Testis (tissue), 3 donors: Measurements from ENCODE around the gene NEK7. TPM values are rescaled to one million over a fixed set of nuclear protein-coding genes. Genes with fewer than 3 reads are reported as not detected.

Experiments used
- DNase-seq: peaks from one replicate; pipeline ENCODE4 v3.0.0-alpha.2; 2019
- H3K27ac ChIP-seq, 2 donors: fragments of 200-600 bp; sonication (generic); one replicate each; pipeline ENCODE4 v1.5.1; 2019
- H3K27me3 ChIP-seq: fragments of 200-600 bp; sonication (generic); one replicate; pipeline ENCODE4 v1.5.1; 2019
- H3K36me3 ChIP-seq: fragments of 200-600 bp; sonication (generic); one replicate; pipeline ENCODE4 v1.5.1; 2017; ENCODE audit warnings: low read depth; ENCODE audit errors: missing control alignments
- H3K4me1 ChIP-seq: fragments of 200-600 bp; sonication (generic); one replicate; pipeline ENCODE4 v1.5.1; 2019
- H3K4me3 ChIP-seq, 2 donors: fragments of 200-600 bp; sonication (generic); one replicate each; pipeline ENCODE4 v1.5.1; 2017 to 2019
- H3K9me3 ChIP-seq: fragments of 200-600 bp; sonication (generic); one replicate; pipeline ENCODE4 v1.5.1; 2017
- POLR2A ChIP-seq: fragments of 450-650 bp; IDR thresholded peaks from one replicate; pipeline ENCODE4 v1.6.1; 2017; ENCODE audit warnings: antibody characterized with exemption, mild to moderate bottlenecking, moderate library complexity
- WGBS, 2 donors: methylation state at CpG; one replicate each; pipeline ENCODE4 v1.1.5; 2018; 5-methylcytosine and 5-hydroxymethylcytosine counted together
- intact Hi-C: fragments of 100-400 bp; cut with DNase I; formaldehyde crosslinking; loops from one replicate; pipeline ENCODE4 v1.15.1; 2023; ENCODE audit warnings: low total_unique reads
- polyA plus RNA-seq: library from polyadenylated mRNA; stranded (reverse); fragments of 350-450 nt; fragmentation: Illumina TruSeq; extraction: RNeasy Lipid Tissue Mini Kit (QIAGEN cat#74804); gene quantifications from one replicate; pipeline ENCODE4 v1.2.3, GENCODE V29; 2014; ENCODE audit warnings: low read depth, low replicate concordance; ENCODE audit not compliant: insufficient read depth
- total RNA-seq, 2 donors: library from RNA; depleted of rRNA; stranded (reverse); fragments of >200 nt; gene quantifications; one replicate each; pipeline ENCODE4 v1.2.3, GENCODE V29; 2016
- TF ChIP-seq, protein P1 (sequence below), 3 experiments: fragments of 450-650 bp in 2 of 3; fragments of 200-600 bp in 1 of 3; sonication (generic) in 1 of 3; IDR thresholded peaks; one replicate each; pipeline ENCODE4 v1.5.1; 2016 to 2019; ENCODE audit warnings: antibody characterized with exemption in 3 of 3, mild to moderate bottlenecking in 2 of 3, moderate library complexity in 1 of 3

The NEK7 gene
- total and polyA plus RNA-seq, 3 donors from 2014 or later: 22.1 to 59.3 (median 59.1) TPM

DNA sequence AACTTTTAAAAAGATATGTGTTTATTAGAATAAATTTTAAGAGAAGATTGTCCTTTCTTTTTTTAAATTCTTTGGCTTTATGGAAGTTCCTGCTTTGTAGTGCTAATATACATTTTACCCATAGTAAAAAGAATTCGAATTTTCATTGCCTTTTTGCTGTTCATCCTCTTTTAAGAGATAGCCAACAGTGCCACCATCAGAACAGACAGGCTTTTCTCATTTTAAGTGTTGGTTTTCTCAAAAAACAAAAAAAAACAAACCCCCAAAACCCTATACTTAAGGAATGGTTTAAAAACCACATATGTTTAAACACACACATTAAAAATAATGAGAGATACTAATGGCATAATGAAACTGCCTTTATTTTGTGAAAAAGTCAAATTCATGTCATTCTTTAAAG lies 118.8 kb downstream of the NEK7 start:
- TF ChIP-seq, protein P1, sequence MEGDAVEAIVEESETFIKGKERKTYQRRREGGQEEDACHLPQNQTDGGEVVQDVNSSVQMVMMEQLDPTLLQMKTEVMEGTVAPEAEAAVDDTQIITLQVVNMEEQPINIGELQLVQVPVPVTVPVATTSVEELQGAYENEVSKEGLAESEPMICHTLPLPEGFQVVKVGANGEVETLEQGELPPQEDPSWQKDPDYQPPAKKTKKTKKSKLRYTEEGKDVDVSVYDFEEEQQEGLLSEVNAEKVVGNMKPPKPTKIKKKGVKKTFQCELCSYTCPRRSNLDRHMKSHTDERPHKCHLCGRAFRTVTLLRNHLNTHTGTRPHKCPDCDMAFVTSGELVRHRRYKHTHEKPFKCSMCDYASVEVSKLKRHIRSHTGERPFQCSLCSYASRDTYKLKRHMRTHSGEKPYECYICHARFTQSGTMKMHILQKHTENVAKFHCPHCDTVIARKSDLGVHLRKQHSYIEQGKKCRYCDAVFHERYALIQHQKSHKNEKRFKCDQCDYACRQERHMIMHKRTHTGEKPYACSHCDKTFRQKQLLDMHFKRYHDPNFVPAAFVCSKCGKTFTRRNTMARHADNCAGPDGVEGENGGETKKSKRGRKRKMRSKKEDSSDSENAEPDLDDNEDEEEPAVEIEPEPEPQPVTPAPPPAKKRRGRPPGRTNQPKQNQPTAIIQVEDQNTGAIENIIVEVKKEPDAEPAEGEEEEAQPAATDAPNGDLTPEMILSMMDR (IDR thresholded peaks at IDR 0.05): no peak
- no peak for TF ChIP-seq POLR2A
- no peaks in the 10 kb centered on the region for H3K9me3 ChIP-seq
- peaks cover 7% of the 10 kb centered on the region for H3K4me1 ChIP-seq
- no peaks in the 10 kb centered on the region for H3K27me3 ChIP-seq
- intact Hi-C loops: no loop called here
- no peaks in the 10 kb centered on the region for H3K36me3 ChIP-seq
- 68 to 83% methylated on average over 1 of the region's 1 CpG for WGBS, 2 donors
- H3K27ac ChIP-seq: no peak overlapping the region
- no peak for DNase-seq
- H3K4me3 ChIP-seq: no peak overlapping the region

GRCh38 chr1:198276241-198276640 lies 119.4 kb downstream of the NEK7 start:
- 89 to 92% methylated on average over 1 of the region's 1 CpG for WGBS, 2 donors
- Histone ChIP-seq H3K36me3 (no peaks in the 10 kb centered on the region), H3K27me3 (no peaks in the 10 kb centered on the region), H3K4me3 (no peak overlapping the region), H3K4me1 (peaks cover 7% of the 10 kb centered on the region), H3K9me3 (no peaks in the 10 kb centered on the region), H3K27ac (no peak overlapping the region)
- intact Hi-C loops: no loop called here
- DNase-seq: no peak
- no peak for TF ChIP-seq POLR2A
- TF ChIP-seq, protein P1 (IDR thresholded peaks at IDR 0.05): no peak

DNA sequence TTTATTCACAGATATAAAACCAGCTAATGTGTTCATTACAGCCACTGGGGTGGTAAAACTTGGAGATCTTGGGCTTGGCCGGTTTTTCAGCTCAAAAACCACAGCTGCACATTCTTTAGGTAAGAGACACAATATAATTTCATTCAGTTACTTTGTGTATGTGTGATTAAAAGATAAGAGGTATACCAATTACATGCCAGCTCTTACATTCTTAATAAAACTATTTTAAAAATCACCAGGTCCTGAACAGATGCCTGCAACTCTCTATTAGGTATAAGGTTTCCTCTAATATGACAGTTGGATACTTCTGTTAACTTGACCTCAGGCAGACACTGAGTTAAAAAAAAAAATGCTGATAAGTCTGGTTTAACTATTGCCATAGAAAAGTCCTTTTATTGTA lies 122.1 kb downstream of the NEK7 start:
- H3K27me3 ChIP-seq: no peaks in the 10 kb centered on the region
- H3K36me3 ChIP-seq: no peaks in the 10 kb centered on the region
- intact Hi-C loops: no loop called here
- DNase-seq: no peak
- no peak for TF ChIP-seq POLR2A
- TF ChIP-seq, protein P1 (IDR thresholded peaks at IDR 0.05): no peak
- no peak overlapping the region for H3K4me3 ChIP-seq
- no peaks in the 10 kb centered on the region for H3K9me3 ChIP-seq
- H3K4me1 ChIP-seq: peaks cover under 1% of the 10 kb centered on the region
- no peak overlapping the region for H3K27ac ChIP-seq
- WGBS, 2 donors: 81% methylated on average over 1 of the region's 1 CpG

DNA sequence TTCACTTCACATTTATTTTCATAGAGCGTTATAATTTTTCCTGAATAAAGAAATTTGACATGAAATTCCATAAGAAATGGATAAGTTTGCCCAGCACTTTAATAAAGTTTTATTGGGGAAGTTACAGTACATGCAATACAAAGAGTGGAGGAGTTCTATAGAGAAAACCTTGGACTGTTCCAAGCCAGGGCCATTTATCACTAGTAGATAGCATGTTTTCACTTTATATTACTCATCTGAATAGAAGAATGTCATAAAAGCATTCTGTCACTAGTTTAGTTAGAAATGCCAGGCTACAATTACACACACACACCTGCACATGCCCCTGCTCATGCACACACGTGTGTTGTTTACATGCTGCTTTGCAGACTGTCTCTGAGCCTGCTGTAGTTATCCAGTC lies 123.3 kb downstream of the NEK7 start:
- TF ChIP-seq, protein P1 (IDR thresholded peaks at IDR 0.05): no peak
- no peak for TF ChIP-seq POLR2A
- no peak for DNase-seq
- no peaks in the 10 kb centered on the region for H3K36me3 ChIP-seq
- 86 to 96% methylated on average over 2 of the region's 2 CpGs for WGBS, 2 donors
- no peak overlapping the region for H3K27ac ChIP-seq
- H3K4me1 ChIP-seq: peaks cover 2% of the 10 kb centered on the region
- intact Hi-C loops: no loop called here
- H3K27me3 ChIP-seq: no peaks in the 10 kb centered on the region
- H3K9me3 ChIP-seq: no peaks in the 10 kb centered on the region
- H3K4me3 ChIP-seq: no peak overlapping the region

- WGBS, 2 donors: 47 to 60% methylated on average over 1 of the region's 1 CpG
- peaks cover 2% of the 10 kb centered on the region for H3K4me1 ChIP-seq
These were observed 125.1 kb downstream of the NEK7 start for GRCh38 chr1:198281911-198282310.

More at GRCh38 chr1:198281911-198282310, 125.1 kb downstream of the NEK7 start:
- no peak for TF ChIP-seq POLR2A
- TF ChIP-seq, protein P1 (IDR thresholded peaks at IDR 0.05): no peak
- DNase-seq: no peak
- intact Hi-C loops: no loop called here
- no peaks in the 10 kb centered on the region for H3K27me3 ChIP-seq
- H3K9me3 ChIP-seq: no peaks in the 10 kb centered on the region
- H3K4me3 ChIP-seq: no peak overlapping the region
- no peaks in the 10 kb centered on the region for H3K36me3 ChIP-seq
- no peak overlapping the region for H3K27ac ChIP-seq
